HepG2 (cell line): ENCODE measurements around the gene PTH2. TPM values are rescaled to one million over a fixed set of nuclear protein-coding genes. Genes with fewer than 3 reads are reported as not detected.

Source experiments
- ATAC-seq: fragments of 200-7000 bp; cut with Tn5 transposase; 3 replicates; pipeline ENCODE4 v1.9.1; 2020; ENCODE audit warnings: mild to moderate bottlenecking, moderate library complexity
- BruUV-seq: library from RNA; stranded (reverse); fragments of 400-500 nt; replicated peaks from 2 replicates; lab custom pipeline; 2021; lab: Mats Ljungman, UMichigan
- CTCF ChIA-PET: fragments of 300-600 bp; formaldehyde crosslinking; extraction: SDS; loops from one replicate; lab custom pipeline; 2021; ENCODE audit warnings: low total read pairs, inconsistent platforms, low intra/inter-chr PET ratio; lab: Yijun Ruan, JAX
- POLR2A ChIA-PET: fragments of 350-600 bp; sonication (Branson Sonifier 250); formaldehyde crosslinking; loops from one replicate; lab custom pipeline; 2020; ENCODE audit warnings: antibody characterized with exemption, inconsistent platforms; lab: Yijun Ruan, JAX
- DNase-seq: peaks from one replicate; pipeline ENCODE4 v3.0.0-alpha.2; 2015; ENCODE audit warnings: low spot score
- FAIRE-seq: peaks from 3 replicates; lab custom pipeline; 2011; peaks lifted over from hg19 to GRCh38; lab: Jason Lieb, UNC
- H2AFZ ChIP-seq: one replicate; pipeline ENCODE4 v1.6.1; 2011; ENCODE audit warnings: low read length, inconsistent platforms
- H3K27ac ChIP-seq: fragments of 300-600 bp; 3 replicates; pipeline ENCODE4 v1.8.0; 2011; ENCODE audit warnings: mixed run types, mild to moderate bottlenecking, mixed read lengths, low read length, inconsistent platforms; ENCODE audit not compliant: insufficient read depth; ENCODE audit errors: extremely low read length
- H3K27me3 ChIP-seq, 2 experiments: fragments of 200-600 bp in 1 of 2; 2 replicates in 1 of 2; 3 replicates in 1 of 2; pipeline versions ENCODE4 v1.6.0 to v1.8.0; 2011; ENCODE audit warnings: low read length in 2 of 2, mild to moderate bottlenecking in 2 of 2, moderate library complexity in 2 of 2, inconsistent platforms in 1 of 2; ENCODE audit not compliant: insufficient read depth in 2 of 2, control insufficient read depth in 1 of 2
- H3K36me3 ChIP-seq, 2 experiments: fragments of 200-600 bp in 1 of 2; replicated peaks in 1 of 2; 2 replicates in 1 of 2; 3 replicates in 1 of 2; pipeline versions ENCODE4 v1.5.1 to v1.8.0; 2011; ENCODE audit warnings: low read length in 2 of 2, inconsistent platforms in 1 of 2; ENCODE audit not compliant: insufficient read depth in 2 of 2, control insufficient read depth in 1 of 2
- H3K4me1 ChIP-seq: 2 replicates; pipeline ENCODE4 v1.5.1; 2012; ENCODE audit warnings: low read length, inconsistent platforms; ENCODE audit not compliant: insufficient read depth
- H3K4me2 ChIP-seq: 2 replicates; pipeline ENCODE4 v1.6.0; 2011; ENCODE audit warnings: low read depth, low read length, inconsistent platforms
- H3K4me3 ChIP-seq, 3 experiments: fragments of 200-600 bp in 1 of 3; sonication (generic), shearing (Covaris generic) in 1 of 3; replicated peaks in 1 of 3; 2 replicates each; pipeline ENCODE4 v1.5.1; 2011 to 2016; ENCODE audit warnings: low read length in 3 of 3, inconsistent platforms in 2 of 3, low read depth in 2 of 3, mild to moderate bottlenecking in 2 of 3, control low read depth in 1 of 3, mixed read lengths in 1 of 3; ENCODE audit not compliant: insufficient read depth in 1 of 3
- H3K79me2 ChIP-seq: one replicate; pipeline ENCODE4 v1.6.1; 2011; ENCODE audit warnings: low read length, inconsistent platforms; ENCODE audit not compliant: insufficient read depth
- H3K9ac ChIP-seq: 2 replicates; pipeline ENCODE4 v1.6.0; 2011; ENCODE audit warnings: mild to moderate bottlenecking, low read depth, low read length, inconsistent platforms; ENCODE audit not compliant: insufficient read depth
- H3K9me3 ChIP-seq: 2 replicates; pipeline ENCODE4 v1.5.1; 2012; ENCODE audit warnings: mild to moderate bottlenecking, low read length
- H4K20me1 ChIP-seq: 2 replicates; pipeline ENCODE4 v1.6.0; 2011; ENCODE audit warnings: inconsistent platforms, mild to moderate bottlenecking, low read length, moderate library complexity; ENCODE audit not compliant: insufficient read depth
- CBX2 ChIP-seq, 2 experiments: fragments of 200-600 bp in 1 of 2; sonication (generic); formaldehyde crosslinking in 1 of 2; IDR thresholded peaks; 2 replicates each; pipeline versions ENCODE4 v1.7.0 to v1.8.1; 2018 to 2022; ENCODE audit warnings: low read depth in 2 of 2, low read length in 1 of 2, mild to moderate bottlenecking in 1 of 2, missing genetic modification reagents in 1 of 2
- ZKSCAN8 ChIP-seq: IDR thresholded peaks from 2 replicates; pipeline ENCODE4 v1.6.1; 2016; ENCODE audit warnings: borderline replicate concordance, missing genetic modification reagents, missing compliant biosample characterization
- ZNF253 ChIP-seq: sonication (generic); formaldehyde crosslinking; IDR thresholded peaks from 2 replicates; pipeline ENCODE4 v1.8.0; 2022; ENCODE audit warnings: mild to moderate bottlenecking, missing genetic modification reagents, borderline replicate concordance
- ZNF746 ChIP-seq: sonication (generic); formaldehyde crosslinking; IDR thresholded peaks from 2 replicates; pipeline ENCODE4 v1.8.0; 2022; ENCODE audit warnings: mild to moderate bottlenecking, missing genetic modification reagents
- ZNF761 ChIP-seq: sonication (generic); formaldehyde crosslinking; conservative IDR thresholded peaks from 2 replicates; pipeline ENCODE4 v1.4.0; 2020; ENCODE audit warnings: mild to moderate bottlenecking, missing genetic modification reagents
- WGBS: methylation state at CpG from one replicate; pipeline ENCODE4 v1.1.6; 2017; ENCODE audit warnings: low lambda C conversion rate; 5-methylcytosine and 5-hydroxymethylcytosine counted together
- in situ Hi-C: cut with HindIII; loops from 2 replicates; pipeline ENCODE4 v1.10.0; 2017; ENCODE audit warnings: low pct_unique_long_range_greater_than_20kb; ENCODE audit not compliant: extremely low pct_ligation_motif_present
- intact Hi-C: fragments of 100-400 bp; cut with micrococcal nuclease; formaldehyde crosslinking; loops from one replicate; pipeline ENCODE4 v1.10.0; 2022; ENCODE audit not compliant: unreplicated experiment
- polyA plus RNA-seq, 8 experiments: library from polyadenylated mRNA; depleted of rRNA in 3 of 8; stranded (reverse) in 7 of 8; unstranded in 1 of 8; fragments of >200 nt; fragmentation: Illumina TruSeq in 4 of 8; extraction: Trizol in 4 of 8; gene quantifications; 2 replicates each; pipeline versions ENCODE4 v1.2.1 to v1.2.3, GENCODE V29; 2011 to 2016; ENCODE audit warnings: low read depth in 4 of 8, missing spikeins in 1 of 8, mixed read lengths in 1 of 8; ENCODE audit not compliant: insufficient read depth in 1 of 8
- total RNA-seq, 5 experiments: library from RNA; depleted of rRNA; stranded (reverse); fragments of >200 nt; fragmentation: Illumina TruSeq; extraction: Trizol; gene quantifications; 2 replicates each; pipeline ENCODE4 v1.2.3, GENCODE V29; 2016; ENCODE audit warnings: low read depth in 1 of 5
- TF ChIP-seq, protein P1 (sequence below): sonication (generic); formaldehyde crosslinking; IDR thresholded peaks from 2 replicates; pipeline ENCODE4 v1.4.0; 2020; ENCODE audit warnings: missing genetic modification reagents, mild to moderate bottlenecking, borderline replicate concordance
- TF ChIP-seq, protein P2 (sequence below): sonication (generic); formaldehyde crosslinking; IDR thresholded peaks from 2 replicates; pipeline ENCODE4 v1.8.0; 2022; ENCODE audit warnings: mild to moderate bottlenecking, missing genetic modification reagents, moderate library complexity

PTH2 gene
- total and polyA plus RNA-seq, 2 of the 13 experiments (the other 11 are each of a cell fraction or from before 2014, with no cell fraction given): not detected

DNA sequence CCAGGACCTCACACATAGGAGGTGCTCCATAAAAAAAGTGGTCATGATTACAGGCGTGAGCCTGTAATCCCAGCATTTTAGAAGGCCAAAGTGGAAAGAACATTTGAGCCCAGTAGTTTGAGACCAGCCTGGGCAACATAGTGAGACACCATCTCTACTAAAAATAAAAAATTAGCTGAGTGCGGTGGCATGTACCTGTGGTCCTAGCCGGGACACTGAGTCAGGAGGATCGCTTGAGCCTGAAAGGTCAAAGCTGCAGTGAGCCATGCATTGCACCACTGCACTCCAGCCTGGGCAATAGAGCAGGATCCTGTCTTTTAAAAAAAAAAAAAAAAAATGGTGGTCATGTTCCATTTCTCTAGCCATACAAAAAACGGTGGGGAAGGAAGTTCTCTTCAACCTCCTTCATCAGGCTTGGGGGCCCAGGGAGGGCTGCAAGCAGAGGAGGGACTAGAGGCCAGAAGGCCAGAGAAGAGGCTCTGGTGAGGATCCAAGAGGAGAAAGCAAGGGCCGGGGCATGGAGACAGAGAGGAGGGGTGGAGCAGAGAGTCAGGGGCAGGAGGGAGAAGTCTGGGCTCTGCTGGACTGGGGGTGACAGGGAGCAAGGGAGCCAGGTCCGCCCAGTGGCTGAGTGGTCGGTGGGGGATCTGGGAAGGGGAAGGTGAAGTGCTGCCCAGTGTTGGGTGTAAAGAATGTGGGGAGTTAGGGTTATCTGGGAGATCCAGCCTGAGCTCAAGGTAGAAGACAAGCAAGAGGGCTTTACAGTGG is 26.3 kb downstream of the PTH2 start:
- Histone ChIP-seq H3K4me2 (no peak overlapping the region), H4K20me1 (no peaks in the 10 kb centered on the region), H3K27me3 (peaks cover 6 to 47% of the 10 kb centered on the region in 2 experiments; a peak in 3 of 5 replicates), H3K9ac (no peak overlapping the region), H3K4me1 (0 out of 2 replicates have a peak, but pooled peaks cover 13% of the 10 kb centered on the region), H3K79me2 (no peaks in the 10 kb centered on the region), H3K9me3 (no peaks in the 10 kb centered on the region), H3K4me3 (no peak overlapping the region), H3K27ac (no peak overlapping the region), H3K36me3 (no peaks in the 10 kb centered on the region), H2AFZ (no peak overlapping the region)
- DNase-seq (no peak), ATAC-seq (no peak), FAIRE-seq (no peak)
- intact Hi-C loops: no loop called here
- 27% methylated on average over 8 of the region's 8 CpGs for WGBS
- ChIA-PET CTCF (no interaction called here), POLR2A (no interaction called here)
- TF ChIP-seq ZNF761 (CRISPR knock-in tag) (no peak), ZKSCAN8 (CRISPR knock-in tag) (no peak), ZNF253 (no peak), ZNF746 (CRISPR knock-in tag) (no peak), CBX2 (IDR thresholded peaks at IDR 0.05; ENCODE audit: low read depth, low read length) (no peak), CBX2 (CRISPR knock-in tag; IDR thresholded peaks at IDR 0.05; ENCODE audit: low read depth) (no peak)
- TF ChIP-seq, protein P1, sequence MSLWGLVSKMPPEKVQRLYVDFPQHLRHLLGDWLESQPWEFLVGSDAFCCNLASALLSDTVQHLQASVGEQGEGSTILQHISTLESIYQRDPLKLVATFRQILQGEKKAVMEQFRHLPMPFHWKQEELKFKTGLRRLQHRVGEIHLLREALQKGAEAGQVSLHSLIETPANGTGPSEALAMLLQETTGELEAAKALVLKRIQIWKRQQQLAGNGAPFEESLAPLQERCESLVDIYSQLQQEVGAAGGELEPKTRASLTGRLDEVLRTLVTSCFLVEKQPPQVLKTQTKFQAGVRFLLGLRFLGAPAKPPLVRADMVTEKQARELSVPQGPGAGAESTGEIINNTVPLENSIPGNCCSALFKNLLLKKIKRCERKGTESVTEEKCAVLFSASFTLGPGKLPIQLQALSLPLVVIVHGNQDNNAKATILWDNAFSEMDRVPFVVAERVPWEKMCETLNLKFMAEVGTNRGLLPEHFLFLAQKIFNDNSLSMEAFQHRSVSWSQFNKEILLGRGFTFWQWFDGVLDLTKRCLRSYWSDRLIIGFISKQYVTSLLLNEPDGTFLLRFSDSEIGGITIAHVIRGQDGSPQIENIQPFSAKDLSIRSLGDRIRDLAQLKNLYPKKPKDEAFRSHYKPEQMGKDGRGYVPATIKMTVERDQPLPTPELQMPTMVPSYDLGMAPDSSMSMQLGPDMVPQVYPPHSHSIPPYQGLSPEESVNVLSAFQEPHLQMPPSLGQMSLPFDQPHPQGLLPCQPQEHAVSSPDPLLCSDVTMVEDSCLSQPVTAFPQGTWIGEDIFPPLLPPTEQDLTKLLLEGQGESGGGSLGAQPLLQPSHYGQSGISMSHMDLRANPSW (CRISPR knock-in tag): no peak
- TF ChIP-seq, protein P2, sequence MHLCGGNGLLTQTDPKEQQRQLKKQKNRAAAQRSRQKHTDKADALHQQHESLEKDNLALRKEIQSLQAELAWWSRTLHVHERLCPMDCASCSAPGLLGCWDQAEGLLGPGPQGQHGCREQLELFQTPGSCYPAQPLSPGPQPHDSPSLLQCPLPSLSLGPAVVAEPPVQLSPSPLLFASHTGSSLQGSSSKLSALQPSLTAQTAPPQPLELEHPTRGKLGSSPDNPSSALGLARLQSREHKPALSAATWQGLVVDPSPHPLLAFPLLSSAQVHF: no peak
- no TSS peak for BruUV-seq
- in situ Hi-C loops: no loop called here
